Sigmoid colon (tissue), 4 donors: ENCODE measurements around the gene NR6A1.

Experiments
- POLR2AphosphoS5 ChIP-seq, 4 donors: sonication (generic); formaldehyde crosslinking; IDR thresholded peaks; one replicate each; pipeline ENCODE4 v1.6.1; 2017; ENCODE audit warnings: antibody characterized with exemption in 4 of 4
- TF ChIP-seq, protein P1 (sequence below), 4 experiments: fragments of 450-650 bp in 3 of 4; fragments of 200-600 bp in 1 of 4; IDR thresholded peaks; one replicate each; pipeline ENCODE4 v1.5.1; 2016 to 2019; ENCODE audit warnings: antibody characterized with exemption in 4 of 4, mild to moderate bottlenecking in 3 of 4, moderate library complexity in 2 of 4

DNA sequence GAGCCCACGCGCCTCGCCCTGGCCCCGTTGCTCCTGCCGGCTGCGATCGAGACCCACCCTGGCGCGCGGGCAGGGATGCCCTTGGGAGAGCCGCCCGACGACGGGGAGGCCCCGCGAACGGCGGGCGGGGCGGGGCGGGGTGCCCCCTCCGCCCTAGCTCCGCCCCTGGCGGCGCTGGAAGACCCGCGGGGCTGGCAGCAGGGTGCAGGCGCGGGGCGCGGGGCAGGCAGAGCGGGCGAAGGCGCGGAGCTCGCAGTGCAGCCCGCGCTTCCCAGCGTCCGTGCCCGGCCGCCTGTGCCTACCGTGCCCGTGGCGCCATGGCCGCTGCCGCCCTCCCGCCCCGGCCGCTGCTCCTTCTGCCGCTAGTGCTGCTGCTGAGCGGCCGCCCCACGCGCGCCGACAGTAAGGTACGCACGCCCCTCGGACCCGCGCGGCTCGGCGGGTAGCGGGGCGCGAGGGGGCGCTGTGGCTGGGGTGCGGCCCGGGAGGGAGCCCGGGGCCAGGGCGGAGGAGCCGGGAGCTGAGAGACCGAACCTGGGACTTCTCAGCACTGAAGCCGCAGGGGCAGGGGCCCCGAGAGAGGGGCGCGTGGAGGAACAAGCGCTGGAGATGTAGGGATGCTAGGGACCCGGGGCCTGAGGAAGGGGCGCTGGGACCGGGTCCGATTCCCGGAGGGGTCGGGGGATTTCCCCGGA, 6.0 kb upstream of the NR6A1 start, which contains the start of gene OLFML2A:
- TF ChIP-seq, protein P1, sequence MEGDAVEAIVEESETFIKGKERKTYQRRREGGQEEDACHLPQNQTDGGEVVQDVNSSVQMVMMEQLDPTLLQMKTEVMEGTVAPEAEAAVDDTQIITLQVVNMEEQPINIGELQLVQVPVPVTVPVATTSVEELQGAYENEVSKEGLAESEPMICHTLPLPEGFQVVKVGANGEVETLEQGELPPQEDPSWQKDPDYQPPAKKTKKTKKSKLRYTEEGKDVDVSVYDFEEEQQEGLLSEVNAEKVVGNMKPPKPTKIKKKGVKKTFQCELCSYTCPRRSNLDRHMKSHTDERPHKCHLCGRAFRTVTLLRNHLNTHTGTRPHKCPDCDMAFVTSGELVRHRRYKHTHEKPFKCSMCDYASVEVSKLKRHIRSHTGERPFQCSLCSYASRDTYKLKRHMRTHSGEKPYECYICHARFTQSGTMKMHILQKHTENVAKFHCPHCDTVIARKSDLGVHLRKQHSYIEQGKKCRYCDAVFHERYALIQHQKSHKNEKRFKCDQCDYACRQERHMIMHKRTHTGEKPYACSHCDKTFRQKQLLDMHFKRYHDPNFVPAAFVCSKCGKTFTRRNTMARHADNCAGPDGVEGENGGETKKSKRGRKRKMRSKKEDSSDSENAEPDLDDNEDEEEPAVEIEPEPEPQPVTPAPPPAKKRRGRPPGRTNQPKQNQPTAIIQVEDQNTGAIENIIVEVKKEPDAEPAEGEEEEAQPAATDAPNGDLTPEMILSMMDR (IDR thresholded peaks at IDR 0.05) = peak in 1 of 4 experiments; percentile 52
- TF ChIP-seq POLR2AphosphoS5 (IDR thresholded peaks at IDR 0.05) = peak; percentile 24 to 71 (median 49)
